GM23338 (cell line): ENCODE measurements around the gene SEC14L1. TPM values are rescaled to one million over a fixed set of nuclear protein-coding genes. Genes with fewer than 3 reads are reported as not detected.

Experiments used
- EZH2phosphoT487 ChIP-seq: fragments of 200-600 bp; sonication (generic); IDR thresholded peaks from one replicate; pipeline ENCODE4 v1.8.1; 2018; ENCODE audit warnings: antibody characterized with exemption; ENCODE audit not compliant: unreplicated experiment
- NANOG ChIP-seq: IDR thresholded peaks from 2 replicates; pipeline ENCODE4 v1.6.1; 2016; ENCODE audit warnings: antibody characterized with exemption, borderline replicate concordance
- POLR2AphosphoS5 ChIP-seq: IDR thresholded peaks from 2 replicates; pipeline ENCODE4 v1.6.1; 2016; ENCODE audit warnings: antibody characterized with exemption, low read depth
- ZNF331 ChIP-seq: fragments of 250-450 bp; sonication (Bioruptor Pico); IDR thresholded peaks from 2 replicates; pipeline ENCODE4 v1.5.0; 2020; ENCODE audit warnings: low read depth, mild to moderate bottlenecking, moderate library complexity
- polyA plus RNA-seq: library from polyadenylated mRNA; unstranded; fragments of >200 nt; fragmentation: Nextera tagmentation; extraction: Ambion mirVana; gene quantifications from 2 replicates; pipeline ENCODE4 v1.2.1, GENCODE V29; 2016
- total RNA-seq: library from RNA; depleted of rRNA; stranded (reverse); fragments of >200 nt; shearing (Covaris generic); gene quantifications from 2 replicates; pipeline ENCODE4 v1.2.3, GENCODE V29; 2014
- TF ChIP-seq, protein P1 (sequence below): fragments of 250-450 bp; sonication (Bioruptor Pico); IDR thresholded peaks from 2 replicates; pipeline ENCODE4 v1.5.0; 2020; ENCODE audit warnings: mild to moderate bottlenecking, moderate library complexity
- TF ChIP-seq, protein P2 (sequence below): IDR thresholded peaks from one replicate; pipeline ENCODE4 v1.6.1; 2018; ENCODE audit warnings: antibody characterized with exemption; ENCODE audit not compliant: unreplicated experiment

The SEC14L1 gene
- total and polyA plus RNA-seq, 2 experiments from 2014 or later, result 26.8 to 54.8 TPM

DNA sequence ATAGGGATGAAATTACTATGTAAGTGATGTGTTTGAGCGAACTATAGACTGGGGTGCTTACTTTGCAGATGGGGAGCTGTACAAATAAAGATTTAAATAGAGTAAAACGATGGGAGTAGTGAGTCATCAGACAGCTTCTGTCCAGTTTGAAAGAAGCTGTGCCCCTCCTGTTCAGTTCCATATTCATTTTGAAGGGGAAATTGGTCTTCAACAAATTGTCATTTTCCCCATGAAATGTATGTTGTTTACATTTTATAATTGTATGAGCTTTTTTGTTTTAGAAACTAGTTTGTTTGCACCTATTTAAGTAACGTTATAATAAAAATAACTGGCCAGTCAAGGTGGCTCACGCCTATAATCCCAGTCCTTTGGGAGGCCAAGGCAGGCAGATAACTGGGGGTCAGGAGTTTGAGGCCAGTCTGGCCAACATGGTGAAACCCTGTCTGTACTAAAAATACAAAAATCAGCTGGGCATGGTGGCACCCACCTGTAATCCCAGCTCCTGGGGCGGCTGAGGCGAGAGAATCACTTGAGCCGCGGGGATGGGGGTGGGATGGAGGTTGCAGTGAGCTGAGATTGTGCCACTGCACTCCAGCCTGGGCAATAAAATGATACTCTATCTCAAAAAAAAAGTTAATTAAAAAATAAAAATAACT is 20.2 kb downstream of the SEC14L1 start (continued):
- TF ChIP-seq, protein P1, sequence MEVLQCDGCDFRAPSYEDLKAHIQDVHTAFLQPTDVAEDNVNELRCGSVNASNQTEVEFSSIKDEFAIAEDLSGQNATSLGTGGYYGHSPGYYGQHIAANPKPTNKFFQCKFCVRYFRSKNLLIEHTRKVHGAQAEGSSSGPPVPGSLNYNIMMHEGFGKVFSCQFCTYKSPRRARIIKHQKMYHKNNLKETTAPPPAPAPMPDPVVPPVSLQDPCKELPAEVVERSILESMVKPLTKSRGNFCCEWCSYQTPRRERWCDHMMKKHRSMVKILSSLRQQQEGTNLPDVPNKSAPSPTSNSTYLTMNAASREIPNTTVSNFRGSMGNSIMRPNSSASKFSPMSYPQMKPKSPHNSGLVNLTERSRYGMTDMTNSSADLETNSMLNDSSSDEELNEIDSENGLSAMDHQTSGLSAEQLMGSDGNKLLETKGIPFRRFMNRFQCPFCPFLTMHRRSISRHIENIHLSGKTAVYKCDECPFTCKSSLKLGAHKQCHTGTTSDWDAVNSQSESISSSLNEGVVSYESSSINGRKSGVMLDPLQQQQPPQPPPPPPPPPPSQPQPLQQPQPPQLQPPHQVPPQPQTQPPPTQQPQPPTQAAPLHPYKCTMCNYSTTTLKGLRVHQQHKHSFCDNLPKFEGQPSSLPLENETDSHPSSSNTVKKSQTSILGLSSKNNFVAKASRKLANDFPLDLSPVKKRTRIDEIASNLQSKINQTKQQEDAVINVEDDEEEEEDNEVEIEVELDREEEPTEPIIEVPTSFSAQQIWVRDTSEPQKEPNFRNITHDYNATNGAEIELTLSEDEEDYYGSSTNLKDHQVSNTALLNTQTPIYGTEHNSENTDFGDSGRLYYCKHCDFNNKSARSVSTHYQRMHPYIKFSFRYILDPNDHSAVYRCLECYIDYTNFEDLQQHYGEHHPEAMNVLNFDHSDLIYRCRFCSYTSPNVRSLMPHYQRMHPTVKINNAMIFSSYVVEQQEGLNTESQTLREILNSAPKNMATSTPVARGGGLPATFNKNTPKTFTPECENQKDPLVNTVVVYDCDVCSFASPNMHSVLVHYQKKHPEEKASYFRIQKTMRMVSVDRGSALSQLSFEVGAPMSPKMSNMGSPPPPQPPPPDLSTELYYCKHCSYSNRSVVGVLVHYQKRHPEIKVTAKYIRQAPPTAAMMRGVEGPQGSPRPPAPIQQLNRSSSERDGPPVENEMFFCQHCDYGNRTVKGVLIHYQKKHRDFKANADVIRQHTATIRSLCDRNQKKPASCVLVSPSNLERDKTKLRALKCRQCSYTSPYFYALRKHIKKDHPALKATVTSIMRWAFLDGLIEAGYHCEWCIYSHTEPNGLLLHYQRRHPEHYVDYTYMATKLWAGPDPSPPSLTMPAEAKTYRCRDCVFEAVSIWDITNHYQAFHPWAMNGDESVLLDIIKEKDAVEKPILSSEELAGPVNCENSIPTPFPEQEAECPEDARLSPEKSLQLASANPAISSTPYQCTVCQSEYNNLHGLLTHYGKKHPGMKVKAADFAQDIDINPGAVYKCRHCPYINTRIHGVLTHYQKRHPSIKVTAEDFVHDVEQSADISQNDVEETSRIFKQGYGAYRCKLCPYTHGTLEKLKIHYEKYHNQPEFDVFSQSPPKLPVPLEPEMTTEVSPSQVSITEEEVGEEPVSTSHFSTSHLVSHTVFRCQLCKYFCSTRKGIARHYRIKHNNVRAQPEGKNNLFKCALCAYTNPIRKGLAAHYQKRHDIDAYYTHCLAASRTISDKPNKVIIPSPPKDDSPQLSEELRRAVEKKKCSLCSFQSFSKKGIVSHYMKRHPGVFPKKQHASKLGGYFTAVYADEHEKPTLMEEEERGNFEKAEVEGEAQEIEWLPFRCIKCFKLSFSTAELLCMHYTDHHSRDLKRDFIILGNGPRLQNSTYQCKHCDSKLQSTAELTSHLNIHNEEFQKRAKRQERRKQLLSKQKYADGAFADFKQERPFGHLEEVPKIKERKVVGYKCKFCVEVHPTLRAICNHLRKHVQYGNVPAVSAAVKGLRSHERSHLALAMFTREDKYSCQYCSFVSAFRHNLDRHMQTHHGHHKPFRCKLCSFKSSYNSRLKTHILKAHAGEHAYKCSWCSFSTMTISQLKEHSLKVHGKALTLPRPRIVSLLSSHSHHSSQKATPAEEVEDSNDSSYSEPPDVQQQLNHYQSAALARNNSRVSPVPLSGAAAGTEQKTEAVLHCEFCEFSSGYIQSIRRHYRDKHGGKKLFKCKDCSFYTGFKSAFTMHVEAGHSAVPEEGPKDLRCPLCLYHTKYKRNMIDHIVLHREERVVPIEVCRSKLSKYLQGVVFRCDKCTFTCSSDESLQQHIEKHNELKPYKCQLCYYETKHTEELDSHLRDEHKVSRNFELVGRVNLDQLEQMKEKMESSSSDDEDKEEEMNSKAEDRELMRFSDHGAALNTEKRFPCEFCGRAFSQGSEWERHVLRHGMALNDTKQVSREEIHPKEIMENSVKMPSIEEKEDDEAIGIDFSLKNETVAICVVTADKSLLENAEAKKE (CRISPR knock-in tag), result no peak
- no peak for TF ChIP-seq ZNF331 (CRISPR knock-in tag)
- TF ChIP-seq POLR2AphosphoS5, result no peak
- TF ChIP-seq, protein P2, sequence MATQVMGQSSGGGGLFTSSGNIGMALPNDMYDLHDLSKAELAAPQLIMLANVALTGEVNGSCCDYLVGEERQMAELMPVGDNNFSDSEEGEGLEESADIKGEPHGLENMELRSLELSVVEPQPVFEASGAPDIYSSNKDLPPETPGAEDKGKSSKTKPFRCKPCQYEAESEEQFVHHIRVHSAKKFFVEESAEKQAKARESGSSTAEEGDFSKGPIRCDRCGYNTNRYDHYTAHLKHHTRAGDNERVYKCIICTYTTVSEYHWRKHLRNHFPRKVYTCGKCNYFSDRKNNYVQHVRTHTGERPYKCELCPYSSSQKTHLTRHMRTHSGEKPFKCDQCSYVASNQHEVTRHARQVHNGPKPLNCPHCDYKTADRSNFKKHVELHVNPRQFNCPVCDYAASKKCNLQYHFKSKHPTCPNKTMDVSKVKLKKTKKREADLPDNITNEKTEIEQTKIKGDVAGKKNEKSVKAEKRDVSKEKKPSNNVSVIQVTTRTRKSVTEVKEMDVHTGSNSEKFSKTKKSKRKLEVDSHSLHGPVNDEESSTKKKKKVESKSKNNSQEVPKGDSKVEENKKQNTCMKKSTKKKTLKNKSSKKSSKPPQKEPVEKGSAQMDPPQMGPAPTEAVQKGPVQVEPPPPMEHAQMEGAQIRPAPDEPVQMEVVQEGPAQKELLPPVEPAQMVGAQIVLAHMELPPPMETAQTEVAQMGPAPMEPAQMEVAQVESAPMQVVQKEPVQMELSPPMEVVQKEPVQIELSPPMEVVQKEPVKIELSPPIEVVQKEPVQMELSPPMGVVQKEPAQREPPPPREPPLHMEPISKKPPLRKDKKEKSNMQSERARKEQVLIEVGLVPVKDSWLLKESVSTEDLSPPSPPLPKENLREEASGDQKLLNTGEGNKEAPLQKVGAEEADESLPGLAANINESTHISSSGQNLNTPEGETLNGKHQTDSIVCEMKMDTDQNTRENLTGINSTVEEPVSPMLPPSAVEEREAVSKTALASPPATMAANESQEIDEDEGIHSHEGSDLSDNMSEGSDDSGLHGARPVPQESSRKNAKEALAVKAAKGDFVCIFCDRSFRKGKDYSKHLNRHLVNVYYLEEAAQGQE, result no peak
- TF ChIP-seq EZH2phosphoT487, result no peak
- TF ChIP-seq NANOG, result no peak
